Liver (tissue), 9 donors: ENCODE data around the gene PIKFYVE. TPM values are rescaled to one million over a fixed set of nuclear protein-coding genes. Genes with fewer than 3 reads are reported as not detected.

Experiments
- DNase-seq: peaks from one replicate; pipeline ENCODE4 v3.0.0-alpha.2; 2017; ENCODE audit warnings: low spot score
- H3K27ac ChIP-seq, 2 donors: one replicate each; pipeline ENCODE4 v1.7.0; 2013; ENCODE audit warnings: inconsistent platforms in 2 of 2, low read length in 2 of 2, control low read depth in 1 of 2, low read depth in 1 of 2, mild to moderate bottlenecking in 1 of 2
- H3K27me3 ChIP-seq, 4 donors: one replicate each; pipeline versions ENCODE4 v1.6.1 to v1.7.0; 2013; ENCODE audit warnings: low read length in 3 of 4, inconsistent platforms in 1 of 4, mild to moderate bottlenecking in 1 of 4, moderate library complexity in 1 of 4; ENCODE audit not compliant: control insufficient read depth in 4 of 4, insufficient read depth in 4 of 4
- H3K36me3 ChIP-seq, 4 donors: one replicate each; pipeline versions ENCODE4 v1.6.1 to v1.7.0; 2013; ENCODE audit warnings: low read length in 3 of 4, mild to moderate bottlenecking in 3 of 4, low read depth in 1 of 4, moderate library complexity in 1 of 4; ENCODE audit not compliant: control insufficient read depth in 4 of 4, insufficient read depth in 3 of 4
- H3K4me1 ChIP-seq, 4 donors: one replicate each; pipeline versions ENCODE4 v1.6.1 to v1.7.0; 2013; ENCODE audit warnings: low read length in 3 of 4, mild to moderate bottlenecking in 3 of 4, moderate library complexity in 1 of 4; ENCODE audit not compliant: control insufficient read depth in 4 of 4, insufficient read depth in 4 of 4
- H3K4me3 ChIP-seq, 3 donors: one replicate each; pipeline versions ENCODE4 v1.6.1 to v1.7.0; 2013; ENCODE audit warnings: low read length in 3 of 3, control low read depth in 1 of 3, low read depth in 1 of 3, mild to moderate bottlenecking in 1 of 3
- H3K9ac ChIP-seq, 2 donors: one replicate each; pipeline ENCODE4 v1.7.0; 2013; ENCODE audit warnings: low read length in 2 of 2, mild to moderate bottlenecking in 2 of 2, moderate library complexity in 2 of 2, control low read depth in 1 of 2, low read depth in 1 of 2
- H3K9me3 ChIP-seq, 4 donors: one replicate each; pipeline versions ENCODE4 v1.6.1 to v1.7.0; 2013; ENCODE audit warnings: low read length in 3 of 4; ENCODE audit not compliant: control insufficient read depth in 4 of 4
- ATF3 ChIP-seq: IDR thresholded peaks from 2 replicates; pipeline ENCODE4 v1.6.1; 2016; ENCODE audit warnings: antibody characterized with exemption
- CTCF ChIP-seq: fragments of 150-350 bp; IDR thresholded peaks from 2 replicates; pipeline ENCODE4 v1.5.1; 2017; ENCODE audit warnings: improper control_type of control experiment, low read depth, low read length; ENCODE audit not compliant: missing input control
- EGR1 ChIP-seq, 2 donors: IDR thresholded peaks; 2 replicates each; pipeline ENCODE4 v1.6.1; 2016 to 2018; ENCODE audit warnings: antibody characterized with exemption in 2 of 2, low read depth in 2 of 2
- FOXA1 ChIP-seq: IDR thresholded peaks from 2 replicates; pipeline ENCODE4 v1.6.1; 2016; ENCODE audit warnings: antibody characterized with exemption
- FOXA2 ChIP-seq: IDR thresholded peaks from 2 replicates; pipeline ENCODE4 v1.6.1; 2016; ENCODE audit warnings: antibody characterized with exemption
- GABPA ChIP-seq, 2 donors: IDR thresholded peaks in 1 of 2; conservative IDR thresholded peaks in 1 of 2; 2 replicates each; pipeline ENCODE4 v1.6.1; 2016; ENCODE audit warnings: antibody characterized with exemption in 2 of 2, mild to moderate bottlenecking in 1 of 2, moderate library complexity in 1 of 2
- HNF4A ChIP-seq, 2 donors: conservative IDR thresholded peaks; 2 replicates each; pipeline ENCODE4 v1.6.1; 2016; ENCODE audit warnings: antibody characterized with exemption in 2 of 2, mild to moderate bottlenecking in 2 of 2
- HNF4G ChIP-seq: IDR thresholded peaks from 2 replicates; pipeline ENCODE4 v1.6.1; 2016; ENCODE audit warnings: antibody characterized with exemption
- JUND ChIP-seq, 2 donors: IDR thresholded peaks; 2 replicates each; pipeline ENCODE4 v1.6.1; 2016; ENCODE audit warnings: antibody characterized with exemption in 2 of 2
- MAX ChIP-seq: IDR thresholded peaks from 2 replicates; pipeline ENCODE4 v1.6.1; 2016; ENCODE audit warnings: antibody characterized with exemption
- NR2F2 ChIP-seq: IDR thresholded peaks from 2 replicates; pipeline ENCODE4 v1.6.1; 2016; ENCODE audit warnings: antibody characterized with exemption
- RAD21 ChIP-seq, 2 donors: IDR thresholded peaks; 2 replicates each; pipeline ENCODE4 v1.6.1; 2016; ENCODE audit warnings: antibody characterized with exemption in 2 of 2, mild to moderate bottlenecking in 2 of 2
- REST ChIP-seq: IDR thresholded peaks from 2 replicates; pipeline ENCODE4 v1.6.1; 2016; ENCODE audit warnings: antibody characterized with exemption, mild to moderate bottlenecking
- RXRA ChIP-seq, 2 donors: IDR thresholded peaks; 2 replicates each; pipeline ENCODE4 v1.6.1; 2017 to 2018; ENCODE audit warnings: antibody characterized with exemption in 2 of 2, mild to moderate bottlenecking in 1 of 2
- SP1 ChIP-seq: IDR thresholded peaks from 2 replicates; pipeline ENCODE4 v1.6.1; 2018; ENCODE audit warnings: antibody characterized with exemption, mild to moderate bottlenecking
- TAF1 ChIP-seq: conservative IDR thresholded peaks from 2 replicates; pipeline ENCODE4 v1.6.1; 2016; ENCODE audit warnings: antibody characterized with exemption, mild to moderate bottlenecking
- YY1 ChIP-seq: IDR thresholded peaks from 2 replicates; pipeline ENCODE4 v1.6.1; 2016; ENCODE audit warnings: antibody characterized with exemption, mild to moderate bottlenecking
- WGBS: extraction: QIAGEN DNeasy Blood & Tissue Kit; methylation state at CpG from one replicate; pipeline ENCODE4 v1.1.7; 2013; 5-methylcytosine and 5-hydroxymethylcytosine counted together
- polyA plus RNA-seq, 2 donors: library from polyadenylated mRNA; stranded (reverse) in 1 of 2; unstranded in 1 of 2; fragments of 200-250 nt in 1 of 2; fragments of >200 nt in 1 of 2; fragmentation: Nextera tagmentation in 1 of 2; extraction: Ambion mirVana in 1 of 2; gene quantifications; one replicate each; pipeline versions ENCODE4 v1.2.1 to v1.2.3, GENCODE V29; 2013 to 2015
- total RNA-seq, 2 donors: library from RNA; depleted of rRNA; stranded (reverse); fragments of >200 nt; gene quantifications; one replicate each; pipeline ENCODE4 v1.2.3, GENCODE V29; 2014
- TF ChIP-seq, protein P1 (sequence below): IDR thresholded peaks from 2 replicates; pipeline ENCODE4 v1.6.1; 2016; ENCODE audit warnings: antibody characterized with exemption
- donor health status: healthy.
- donor health status: healthy.
- donor health status: healthy.
- donor health status: healthy.
- donor health status: healthy.

PIKFYVE gene
- total and polyA plus RNA-seq, 4 donors, result 3.5 to 23.1 (median 9.1) TPM

- H3K9me3 ChIP-seq, result peaks cover 0 to 2% (median 0%) of the 10 kb centered on the region in 4 donors
- H3K36me3 ChIP-seq, result no peaks in the 10 kb centered on the region
- H3K4me3 ChIP-seq, result no peak overlapping the region
- no peaks in the 10 kb centered on the region for H3K27me3 ChIP-seq
- 57% methylated on average over 2 of the region's 2 CpGs for WGBS
- H3K27ac ChIP-seq, result peak overlapping the region; percentile 74 to 82
- H3K4me1 ChIP-seq, result peaks cover 2 to 16% (median 10%) of the 10 kb centered on the region in 4 donors
- TF ChIP-seq JUND (IDR thresholded peaks at IDR 0.05), result peak; percentile 47 to 78
- peak; percentile 86 to 88 for TF ChIP-seq HNF4A (conservative IDR thresholded peaks at IDR 0.05)
- TF ChIP-seq RAD21 (IDR thresholded peaks at IDR 0.05), result peak; percentile 29 to 41
- TF ChIP-seq YY1, result peak; percentile 50
- peak; percentile 52 for TF ChIP-seq MAX
- peak; percentile 55 for TF ChIP-seq ATF3
- no peak for TF ChIP-seq HNF4G
- TF ChIP-seq SP1, result peak; percentile 81
- TF ChIP-seq TAF1, result no peak
- peak in 1 of 2 donors; percentile 45 for TF ChIP-seq GABPA (IDR thresholded peaks at IDR 0.05 in 1 of 2, conservative IDR thresholded peaks at IDR 0.05 in 1 of 2)
- TF ChIP-seq RXRA (IDR thresholded peaks at IDR 0.05), result peak; percentile 85 to 91
- TF ChIP-seq, protein P1, sequence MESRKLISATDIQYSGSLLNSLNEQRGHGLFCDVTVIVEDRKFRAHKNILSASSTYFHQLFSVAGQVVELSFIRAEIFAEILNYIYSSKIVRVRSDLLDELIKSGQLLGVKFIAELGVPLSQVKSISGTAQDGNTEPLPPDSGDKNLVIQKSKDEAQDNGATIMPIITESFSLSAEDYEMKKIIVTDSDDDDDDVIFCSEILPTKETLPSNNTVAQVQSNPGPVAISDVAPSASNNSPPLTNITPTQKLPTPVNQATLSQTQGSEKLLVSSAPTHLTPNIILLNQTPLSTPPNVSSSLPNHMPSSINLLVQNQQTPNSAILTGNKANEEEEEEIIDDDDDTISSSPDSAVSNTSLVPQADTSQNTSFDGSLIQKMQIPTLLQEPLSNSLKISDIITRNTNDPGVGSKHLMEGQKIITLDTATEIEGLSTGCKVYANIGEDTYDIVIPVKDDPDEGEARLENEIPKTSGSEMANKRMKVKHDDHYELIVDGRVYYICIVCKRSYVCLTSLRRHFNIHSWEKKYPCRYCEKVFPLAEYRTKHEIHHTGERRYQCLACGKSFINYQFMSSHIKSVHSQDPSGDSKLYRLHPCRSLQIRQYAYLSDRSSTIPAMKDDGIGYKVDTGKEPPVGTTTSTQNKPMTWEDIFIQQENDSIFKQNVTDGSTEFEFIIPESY, result peak; percentile 83
- TF ChIP-seq FOXA2, result peak; percentile 90
- TF ChIP-seq EGR1 (IDR thresholded peaks at IDR 0.05; ENCODE audit: low read depth in 2 of 2), result peak in 1 of 2 donors; percentile 61
- TF ChIP-seq FOXA1, result peak; percentile 42
- TF ChIP-seq REST, result peak; percentile 61
- TF ChIP-seq NR2F2, result peak; percentile 16
- no peak for TF ChIP-seq CTCF
- DNase-seq, result no peak
- H3K9ac ChIP-seq, result no peak overlapping the region
Measured at GRCh38 chr2:208369091-208369490, 103.0 kb downstream of the PIKFYVE start.
